RWPE2 (cell line): Measurements from ENCODE around the gene NAPB.

ENCODE experiments used
- ATAC-seq: fragments of 200-7000 bp; cut with Tn5 transposase; 3 replicates; pipeline ENCODE4 v1.9.1; 2021; ENCODE audit warnings: low read depth
- DNase-seq: peaks from one replicate; pipeline ENCODE4 v3.0.0-alpha.2; 2020; ENCODE audit warnings: low spot score
- H3K27ac ChIP-seq: fragments of 450-650 bp; 2 replicates; pipeline ENCODE4 v1.5.1; 2017; ENCODE audit warnings: mild to moderate bottlenecking; ENCODE audit not compliant: poor library complexity, severe bottlenecking
- H3K27me3 ChIP-seq: fragments of 250-450 bp; sonication (Bioruptor Pico); 2 replicates; pipeline ENCODE4 v1.5.1; 2021; ENCODE audit warnings: mild to moderate bottlenecking, moderate library complexity; ENCODE audit not compliant: insufficient read depth, poor library complexity, severe bottlenecking
- H3K36me3 ChIP-seq: fragments of 250-450 bp; sonication (Bioruptor Pico); 2 replicates; pipeline ENCODE4 v1.5.1; 2020; ENCODE audit warnings: low read depth, mild to moderate bottlenecking, moderate library complexity
- H3K4me1 ChIP-seq: fragments of 250-450 bp; sonication (Bioruptor Pico); 2 replicates; pipeline ENCODE4 v1.5.1; 2021; ENCODE audit warnings: mild to moderate bottlenecking, moderate library complexity; ENCODE audit not compliant: insufficient read depth, poor library complexity, severe bottlenecking
- H3K4me3 ChIP-seq: fragments of 250-450 bp; sonication (Bioruptor Pico); 2 replicates; pipeline ENCODE4 v1.5.1; 2021; ENCODE audit warnings: mild to moderate bottlenecking, moderate library complexity; ENCODE audit not compliant: severe bottlenecking
- H3K9me3 ChIP-seq: fragments of 250-450 bp; sonication (Bioruptor Pico); 2 replicates; pipeline ENCODE4 v1.5.1; 2021; ENCODE audit warnings: mild to moderate bottlenecking, moderate library complexity; ENCODE audit not compliant: severe bottlenecking
- TF ChIP-seq, protein P1 (sequence below): fragments of 450-650 bp; IDR thresholded peaks from one replicate; pipeline ENCODE4 v1.5.1; 2017; ENCODE audit warnings: mild to moderate bottlenecking, moderate library complexity; ENCODE audit not compliant: poor library complexity, severe bottlenecking

NAPB gene

DNA sequence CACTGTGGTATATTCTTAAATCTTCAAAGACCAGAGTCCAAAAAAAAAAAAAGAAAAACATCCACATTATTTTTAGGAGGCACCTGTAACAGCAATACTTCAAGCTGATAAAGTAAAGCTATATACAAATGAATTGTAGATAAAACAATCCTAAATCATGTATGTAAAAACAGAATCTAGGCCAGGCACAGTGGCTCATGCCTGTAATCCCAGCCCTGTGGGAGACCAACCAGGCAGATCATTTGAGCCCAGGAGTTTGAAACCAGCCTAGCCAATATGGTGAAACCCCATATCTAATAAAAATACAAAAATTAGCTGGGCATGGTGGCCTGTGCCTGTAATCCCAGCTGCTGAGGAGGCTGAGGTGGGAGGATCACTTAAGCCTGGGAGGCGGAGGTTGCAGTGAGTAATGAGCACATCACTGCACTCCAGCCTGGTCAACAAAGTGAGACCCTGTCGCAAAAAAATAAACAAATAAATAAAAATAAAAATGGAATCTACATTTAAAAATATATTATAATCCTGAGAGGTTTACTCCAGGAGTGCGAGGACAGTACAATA lies 7.3 kb downstream of the NAPB start:
- no peak for ATAC-seq
- no peaks in the 10 kb centered on the region for H3K9me3 ChIP-seq

DNA sequence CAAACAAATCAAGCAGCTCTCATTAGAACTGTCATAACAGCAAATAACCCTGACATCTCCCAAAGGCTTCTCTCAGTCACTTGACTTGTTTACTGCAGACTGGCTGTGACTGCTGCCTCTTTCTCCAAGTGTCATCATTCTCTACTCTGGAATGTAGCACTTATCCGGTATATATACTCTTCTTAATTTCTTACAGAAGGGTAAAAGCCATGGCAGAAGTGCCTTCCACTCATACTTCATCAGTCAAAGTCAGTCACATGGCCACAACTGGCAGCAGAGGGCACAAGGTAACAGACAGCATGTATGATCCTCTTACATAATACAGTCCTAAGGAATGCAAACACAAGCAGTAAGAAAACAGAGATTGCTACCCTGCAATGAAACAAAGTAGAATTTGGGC lies 9.3 kb downstream of the NAPB start:
- H3K27me3 ChIP-seq, result no peaks in the 10 kb centered on the region
- ATAC-seq, result peak; percentile 50; the same call in 2 of the 3 replicates
- no peak overlapping the region for H3K4me3 ChIP-seq
- no peaks in the 10 kb centered on the region for H3K36me3 ChIP-seq
- no peak for DNase-seq
- H3K9me3 ChIP-seq, result no peaks in the 10 kb centered on the region
- H3K4me1 ChIP-seq, result peaks cover 4% of the 10 kb centered on the region
- TF ChIP-seq, protein P1, sequence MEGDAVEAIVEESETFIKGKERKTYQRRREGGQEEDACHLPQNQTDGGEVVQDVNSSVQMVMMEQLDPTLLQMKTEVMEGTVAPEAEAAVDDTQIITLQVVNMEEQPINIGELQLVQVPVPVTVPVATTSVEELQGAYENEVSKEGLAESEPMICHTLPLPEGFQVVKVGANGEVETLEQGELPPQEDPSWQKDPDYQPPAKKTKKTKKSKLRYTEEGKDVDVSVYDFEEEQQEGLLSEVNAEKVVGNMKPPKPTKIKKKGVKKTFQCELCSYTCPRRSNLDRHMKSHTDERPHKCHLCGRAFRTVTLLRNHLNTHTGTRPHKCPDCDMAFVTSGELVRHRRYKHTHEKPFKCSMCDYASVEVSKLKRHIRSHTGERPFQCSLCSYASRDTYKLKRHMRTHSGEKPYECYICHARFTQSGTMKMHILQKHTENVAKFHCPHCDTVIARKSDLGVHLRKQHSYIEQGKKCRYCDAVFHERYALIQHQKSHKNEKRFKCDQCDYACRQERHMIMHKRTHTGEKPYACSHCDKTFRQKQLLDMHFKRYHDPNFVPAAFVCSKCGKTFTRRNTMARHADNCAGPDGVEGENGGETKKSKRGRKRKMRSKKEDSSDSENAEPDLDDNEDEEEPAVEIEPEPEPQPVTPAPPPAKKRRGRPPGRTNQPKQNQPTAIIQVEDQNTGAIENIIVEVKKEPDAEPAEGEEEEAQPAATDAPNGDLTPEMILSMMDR, result no peak
- no peak overlapping the region for H3K27ac ChIP-seq

More for the DNA sequence above, 7.3 kb downstream of the NAPB start:
- Histone ChIP-seq H3K36me3 (no peaks in the 10 kb centered on the region), H3K4me3 (no peak overlapping the region), H3K27me3 (no peaks in the 10 kb centered on the region), H3K4me1 (peaks cover 4% of the 10 kb centered on the region), H3K27ac (no peak overlapping the region)
- DNase-seq, result no peak
- TF ChIP-seq, protein P1, result no peak

DNA sequence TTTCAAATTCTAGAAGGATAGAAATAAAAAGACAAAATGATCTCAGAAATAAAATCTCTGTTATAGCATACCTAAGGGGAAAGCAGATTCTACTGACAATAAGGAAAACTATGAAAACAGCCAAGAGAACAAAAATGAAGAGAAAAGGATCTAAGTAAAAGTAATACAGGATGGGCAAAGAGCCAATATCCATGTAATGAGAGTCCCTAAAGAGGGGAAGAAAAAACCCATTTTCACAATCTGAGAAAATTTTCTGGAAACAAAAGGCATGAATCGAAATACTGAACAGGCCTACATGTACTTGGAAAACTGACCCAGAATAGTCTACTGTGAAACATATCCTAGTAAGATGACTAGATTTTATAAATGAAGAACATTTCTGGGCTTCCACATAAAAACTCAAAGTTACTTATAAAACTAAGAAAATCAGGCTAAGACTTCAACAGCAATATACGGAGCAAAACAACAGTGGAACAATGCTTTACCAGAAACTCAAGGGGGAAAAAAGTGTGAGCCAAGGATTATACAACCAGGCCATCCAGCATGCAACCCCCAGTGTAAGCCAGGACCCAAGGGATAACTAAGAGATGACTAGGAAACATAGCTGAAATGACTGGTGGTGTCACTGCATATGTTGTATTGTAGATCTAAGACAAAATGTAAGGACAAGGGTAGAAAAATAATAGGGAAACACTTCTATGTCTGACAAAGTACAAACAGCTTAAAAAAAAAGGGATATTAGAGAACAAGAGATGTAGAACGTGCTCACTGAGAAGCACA lies 10.2 kb downstream of the NAPB start:
- no peak overlapping the region for H3K27ac ChIP-seq
- H3K36me3 ChIP-seq, result no peaks in the 10 kb centered on the region

DNA sequence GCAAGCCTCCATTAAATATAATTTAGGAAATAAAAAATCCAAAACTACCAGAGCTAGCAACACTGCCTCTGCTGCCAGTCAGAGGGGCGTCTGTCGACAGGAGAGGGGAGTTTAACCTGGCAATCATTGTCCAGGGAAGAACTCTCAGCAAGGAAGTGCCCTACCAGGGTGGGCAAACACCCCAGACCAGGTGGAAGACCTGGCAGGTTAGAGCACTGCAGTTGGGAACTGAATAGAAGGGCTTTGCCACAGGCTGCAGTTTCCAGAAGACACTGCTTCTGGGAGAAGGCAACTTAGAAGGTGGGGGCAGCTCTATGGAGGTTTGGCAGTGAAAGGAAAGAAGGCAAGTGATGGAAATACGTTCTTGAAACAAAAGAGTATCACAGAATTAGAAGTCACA lies 11.5 kb downstream of the NAPB start:
- Histone ChIP-seq H3K36me3 (no peaks in the 10 kb centered on the region), H3K4me1 (no peaks in the 10 kb centered on the region), H3K9me3 (no peaks in the 10 kb centered on the region), H3K27me3 (no peaks in the 10 kb centered on the region), H3K4me3 (no peak overlapping the region), H3K27ac (no peak overlapping the region)
- no peak for DNase-seq
- no peak for ATAC-seq
- TF ChIP-seq, protein P1, result no peak

More for the DNA sequence above, 10.2 kb downstream of the NAPB start:
- DNase-seq (no peak), ATAC-seq (no peak)
- TF ChIP-seq, protein P1, result no peak
- no peaks in the 10 kb centered on the region for H3K9me3 ChIP-seq
- no peaks in the 10 kb centered on the region for H3K4me1 ChIP-seq
- no peak overlapping the region for H3K4me3 ChIP-seq
- no peaks in the 10 kb centered on the region for H3K27me3 ChIP-seq

DNA sequence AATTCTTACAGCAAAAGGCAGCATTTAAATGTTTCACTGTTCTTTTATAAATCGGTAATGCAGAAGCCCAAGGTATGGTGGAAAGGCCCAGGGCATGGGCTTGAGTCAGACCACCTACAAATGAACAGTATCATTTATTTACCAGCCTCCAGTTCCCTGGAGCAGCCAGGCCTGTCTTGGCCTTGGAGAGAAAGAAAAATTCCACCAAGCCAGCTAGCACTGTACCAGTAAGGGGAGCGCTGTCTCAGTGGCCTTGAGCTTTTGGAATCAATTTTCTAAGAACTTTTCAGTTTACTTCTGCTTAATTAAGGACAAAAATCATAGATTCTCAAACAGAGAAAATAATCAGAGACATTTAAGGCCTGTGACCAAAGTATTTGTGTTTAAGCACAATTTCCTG lies 12.3 kb downstream of the NAPB start:
- no peak for ATAC-seq

More for the DNA sequence above, 12.3 kb downstream of the NAPB start:
- DNase-seq, result no peak
- H3K27ac ChIP-seq, result no peak overlapping the region
- peaks cover 3% of the 10 kb centered on the region for H3K4me1 ChIP-seq
- H3K9me3 ChIP-seq, result no peaks in the 10 kb centered on the region
- no peak overlapping the region for H3K4me3 ChIP-seq
- TF ChIP-seq, protein P1, result no peak
- H3K36me3 ChIP-seq, result no peaks in the 10 kb centered on the region
- H3K27me3 ChIP-seq, result no peaks in the 10 kb centered on the region
